ENCODE measurements around the gene SBK2.
"Not testable (repeated sequence)": the region's sequence is repeated elsewhere in the genome, so short reads cannot be mapped to it uniquely, and the experiment has no call there.

The SBK2 gene

DNA sequence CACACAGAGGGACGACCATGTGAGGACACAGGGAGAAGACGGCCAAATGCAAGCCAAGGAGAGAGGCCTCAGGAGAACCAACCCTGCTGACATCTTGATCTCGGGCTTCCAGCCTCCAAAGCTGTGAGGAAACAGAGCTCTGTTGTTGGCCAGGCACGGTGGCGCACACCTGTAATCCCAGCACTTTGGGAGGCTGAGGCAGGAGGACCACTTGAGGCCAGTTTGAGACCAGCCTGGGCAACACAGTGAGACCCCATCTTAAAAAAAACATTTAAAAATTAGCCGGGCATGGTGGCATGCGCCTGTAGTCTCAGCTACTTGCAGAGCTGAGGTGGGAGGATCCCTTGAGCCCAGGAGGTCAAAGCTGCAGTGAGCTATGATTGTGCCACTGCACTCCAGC, 2.7 kb downstream of the SBK2 start:
- DNase-seq, result not testable (repeated sequence)

DNA sequence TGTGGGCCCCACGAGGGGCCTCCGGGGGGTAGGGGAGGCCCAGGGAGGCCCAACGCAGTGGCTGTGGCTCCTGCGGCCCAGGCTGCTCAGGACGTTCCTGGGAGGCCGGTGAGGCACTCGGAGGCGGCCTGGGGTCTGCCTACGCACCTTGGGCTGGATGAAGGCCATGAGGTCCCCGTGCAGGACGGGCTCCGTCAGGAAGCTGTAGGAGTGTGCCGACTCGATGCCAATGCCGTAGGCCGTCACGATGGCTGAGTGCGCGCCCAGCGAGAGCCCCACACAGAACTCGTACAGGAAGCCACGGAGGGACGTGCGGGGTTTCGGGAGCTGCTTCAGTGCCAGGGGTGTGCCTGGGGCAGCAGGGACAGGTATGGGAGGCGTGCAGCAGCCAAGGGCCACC, 5.9 kb downstream of the SBK2 start:
- DNase-seq, result no peak

DNA sequence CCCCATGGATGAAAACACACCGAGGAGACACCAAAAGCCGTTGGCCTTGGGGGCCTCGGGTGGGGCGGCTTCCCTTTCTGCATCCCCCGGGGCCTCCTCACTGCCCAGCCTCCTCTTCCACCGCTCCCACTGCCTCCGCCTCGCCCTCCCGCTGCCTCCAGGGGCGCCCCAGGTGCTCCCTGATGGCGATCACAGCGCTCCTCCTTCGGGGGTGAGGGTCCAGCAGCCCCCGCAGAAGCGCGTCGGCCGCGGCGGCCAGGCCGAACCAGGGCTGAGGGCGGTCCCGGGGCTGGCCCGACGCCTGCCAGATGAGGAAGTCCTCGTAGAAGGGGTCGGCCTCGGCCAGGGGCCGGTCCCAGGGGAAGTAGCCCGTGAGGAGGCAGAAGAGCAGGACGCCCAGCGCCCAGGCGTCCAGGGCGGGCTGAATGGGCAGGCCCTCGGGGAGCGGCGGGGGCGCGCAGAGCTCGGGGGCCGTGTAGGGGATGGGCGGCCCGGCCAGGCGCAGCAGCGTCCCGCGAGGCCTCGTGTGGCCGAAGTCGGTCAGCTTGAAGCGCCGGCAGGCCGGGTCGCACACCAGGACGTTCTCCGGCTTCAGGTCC, 7.2 kb downstream of the SBK2 start:
- DNase-seq, result no peak

DNA sequence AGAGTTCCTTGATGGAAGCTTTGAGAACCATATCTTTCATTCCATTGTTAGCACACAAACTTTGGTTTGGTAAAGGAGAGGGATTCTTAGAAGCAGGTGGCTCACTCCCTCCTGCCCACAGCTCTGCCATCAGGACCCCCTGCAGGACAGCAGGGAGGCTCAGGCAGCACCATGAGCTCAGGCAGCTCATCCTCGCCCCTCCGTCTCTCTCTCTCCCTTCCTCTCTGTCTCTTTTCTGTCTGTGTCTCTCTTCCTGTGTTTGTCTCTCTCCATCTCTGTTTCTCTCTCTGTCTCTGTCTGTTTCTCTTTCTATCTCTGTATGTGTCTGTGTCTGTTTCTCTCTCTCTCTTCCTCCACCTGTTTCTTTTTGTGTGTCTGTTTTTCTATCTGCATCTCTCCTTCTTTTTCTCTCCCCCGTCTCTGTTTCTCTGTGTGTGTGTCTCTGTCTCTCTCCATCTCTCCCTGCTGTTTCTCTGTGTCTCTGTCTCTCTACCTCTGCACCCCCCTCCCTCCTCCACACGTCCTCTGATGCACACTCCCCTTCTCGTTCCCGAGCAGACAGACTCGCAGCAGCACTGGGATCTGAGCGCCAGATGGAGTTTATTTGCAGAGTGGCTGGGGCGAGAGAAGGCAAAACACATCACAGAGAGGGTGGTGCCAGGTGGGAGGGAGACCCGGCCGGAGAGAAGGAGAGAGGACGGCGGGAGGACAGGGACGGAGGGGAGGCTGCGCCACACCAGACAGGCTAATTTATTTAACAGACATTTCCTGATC, 8.7 kb downstream of the SBK2 start:
- DNase-seq, result no peak

DNA sequence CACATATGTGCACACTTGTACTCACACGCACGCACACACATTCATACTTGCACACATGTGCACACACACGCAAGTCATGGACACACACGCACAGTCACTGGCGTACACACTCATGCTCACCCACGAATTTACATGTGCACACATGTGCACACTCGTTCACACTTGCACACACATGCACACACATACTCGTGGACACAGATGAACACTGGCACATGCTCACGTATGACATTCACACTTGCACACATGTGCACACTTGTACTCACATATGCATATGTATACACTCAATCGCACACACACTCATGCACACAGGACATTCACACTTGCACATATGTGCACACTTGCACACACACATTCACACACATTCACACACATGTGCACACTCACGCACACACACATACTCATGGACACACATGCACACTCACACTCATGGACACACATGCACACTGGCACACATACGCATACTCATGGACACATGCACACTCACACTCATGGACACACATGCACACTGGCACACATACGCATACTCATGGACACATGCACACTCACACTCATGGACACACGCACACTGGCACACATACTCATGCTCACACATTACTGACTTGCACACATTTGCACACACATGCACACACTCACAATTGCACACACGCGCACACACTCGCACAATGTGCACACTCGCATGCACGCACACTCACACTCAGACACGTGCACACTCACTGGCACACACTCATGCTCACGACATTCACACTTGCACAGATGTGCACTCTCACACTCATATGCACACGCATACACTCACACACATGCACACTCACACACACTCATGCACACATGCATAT, 9.5 kb downstream of the SBK2 start:
- no peak for DNase-seq

DNA sequence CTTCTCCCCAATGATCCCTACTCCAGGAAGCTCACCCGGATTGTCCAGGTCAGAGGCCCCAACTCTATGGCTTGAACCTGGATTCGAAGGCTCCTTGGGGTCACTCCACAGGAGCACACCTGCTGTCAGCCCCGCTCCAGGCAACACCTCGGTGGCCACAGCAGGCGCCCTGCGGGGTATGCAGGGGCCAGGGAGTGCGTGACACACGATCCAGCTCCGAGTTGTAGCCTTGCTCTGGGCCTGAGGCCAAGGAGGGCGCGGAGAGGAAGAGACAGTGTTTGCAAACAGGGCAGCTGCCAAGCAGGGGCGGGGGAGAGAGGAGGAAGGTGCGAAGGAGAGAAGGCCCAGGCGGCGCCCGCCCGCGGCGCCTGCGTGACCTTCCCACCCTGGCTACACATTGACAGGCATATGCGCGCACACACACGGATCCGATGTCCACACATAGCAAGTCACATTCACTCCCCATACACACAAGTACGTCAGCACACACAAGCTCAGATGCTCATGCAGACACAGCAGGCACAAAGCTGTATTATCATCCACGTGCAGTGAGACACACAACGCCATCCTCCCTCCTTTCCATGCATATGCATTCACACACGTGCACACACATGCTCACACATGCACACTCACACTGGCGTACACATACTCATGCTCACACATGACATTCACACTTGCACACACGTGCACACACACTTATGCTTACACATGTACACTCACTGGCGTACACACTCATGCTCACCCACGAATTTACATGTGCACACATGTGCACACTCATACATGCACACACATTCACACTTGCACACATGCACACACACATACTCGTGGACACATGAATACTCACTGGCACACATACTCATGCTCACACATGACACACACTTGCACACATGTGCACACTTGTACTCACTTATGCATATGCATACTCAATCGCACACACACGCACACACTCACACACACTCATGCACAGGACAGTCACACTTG, 10.4 kb downstream of the SBK2 start:
- no peak for DNase-seq

DNA sequence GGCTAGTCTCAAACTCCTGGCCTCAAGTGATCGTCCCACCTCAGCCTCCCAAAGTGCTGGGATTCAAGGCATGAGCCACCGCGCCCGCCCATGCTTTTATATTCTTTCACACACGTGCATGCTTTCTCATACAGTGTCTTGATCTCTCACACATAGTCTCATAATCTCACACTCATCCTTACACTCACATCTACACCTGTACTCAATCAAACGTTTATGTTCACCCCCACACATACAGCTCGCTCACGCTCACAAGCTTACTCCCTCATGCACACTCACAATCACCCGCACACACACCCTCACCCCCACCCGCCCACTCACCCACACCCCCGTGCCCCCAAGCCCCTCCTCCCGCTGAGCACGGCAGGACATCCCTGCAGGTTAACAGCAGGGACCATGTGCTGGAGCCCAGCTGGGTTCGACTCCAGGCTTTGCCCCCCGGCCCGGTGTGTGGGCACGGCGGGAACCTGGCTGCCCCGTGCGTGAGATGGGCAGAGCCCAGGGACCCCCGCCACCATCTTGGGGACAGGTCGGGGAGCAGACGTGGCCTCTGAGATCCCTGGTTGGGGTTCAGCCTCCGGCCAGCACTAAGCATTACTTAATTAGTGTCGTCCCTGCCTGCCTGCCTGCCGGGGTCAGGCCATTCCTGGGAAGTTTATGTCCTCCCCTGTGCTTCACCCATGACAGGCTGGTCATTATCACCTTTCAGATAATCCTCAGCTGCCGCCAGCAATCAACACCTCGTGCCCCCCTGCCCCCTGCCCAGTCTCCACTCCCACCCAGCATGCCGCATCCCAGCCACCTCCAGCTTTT, 11.4 kb downstream of the SBK2 start:
- DNase-seq, result no peak

DNA sequence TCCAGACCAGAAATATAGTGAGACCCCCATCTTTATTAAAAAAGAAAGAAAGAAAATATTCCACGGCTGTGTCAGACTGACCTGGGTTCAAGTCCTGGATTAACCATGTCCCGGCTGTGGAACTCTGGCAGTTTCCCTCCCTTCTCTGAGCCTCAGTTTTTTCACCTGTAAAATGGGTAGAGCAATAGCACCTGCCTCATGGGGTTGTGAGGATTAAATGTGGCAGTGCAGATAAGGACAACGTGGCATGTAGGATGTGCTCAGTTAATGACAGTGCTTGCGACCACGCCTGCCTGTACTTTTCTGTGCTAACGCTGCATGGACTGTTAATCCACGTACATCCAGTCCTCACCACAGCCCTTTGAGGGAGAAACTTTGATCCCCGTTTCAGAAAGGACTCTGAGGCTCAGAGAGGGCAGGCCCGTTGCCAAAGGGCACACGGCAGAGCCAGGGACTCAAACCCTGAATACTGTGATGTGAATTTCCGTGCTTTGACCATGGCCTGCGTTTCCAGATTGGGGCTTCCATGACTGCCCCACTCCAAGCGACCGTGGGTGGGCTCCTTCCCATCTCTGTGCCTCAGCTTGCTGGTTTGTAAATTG, 16.1 kb downstream of the SBK2 start:
- no peak for DNase-seq

DNA sequence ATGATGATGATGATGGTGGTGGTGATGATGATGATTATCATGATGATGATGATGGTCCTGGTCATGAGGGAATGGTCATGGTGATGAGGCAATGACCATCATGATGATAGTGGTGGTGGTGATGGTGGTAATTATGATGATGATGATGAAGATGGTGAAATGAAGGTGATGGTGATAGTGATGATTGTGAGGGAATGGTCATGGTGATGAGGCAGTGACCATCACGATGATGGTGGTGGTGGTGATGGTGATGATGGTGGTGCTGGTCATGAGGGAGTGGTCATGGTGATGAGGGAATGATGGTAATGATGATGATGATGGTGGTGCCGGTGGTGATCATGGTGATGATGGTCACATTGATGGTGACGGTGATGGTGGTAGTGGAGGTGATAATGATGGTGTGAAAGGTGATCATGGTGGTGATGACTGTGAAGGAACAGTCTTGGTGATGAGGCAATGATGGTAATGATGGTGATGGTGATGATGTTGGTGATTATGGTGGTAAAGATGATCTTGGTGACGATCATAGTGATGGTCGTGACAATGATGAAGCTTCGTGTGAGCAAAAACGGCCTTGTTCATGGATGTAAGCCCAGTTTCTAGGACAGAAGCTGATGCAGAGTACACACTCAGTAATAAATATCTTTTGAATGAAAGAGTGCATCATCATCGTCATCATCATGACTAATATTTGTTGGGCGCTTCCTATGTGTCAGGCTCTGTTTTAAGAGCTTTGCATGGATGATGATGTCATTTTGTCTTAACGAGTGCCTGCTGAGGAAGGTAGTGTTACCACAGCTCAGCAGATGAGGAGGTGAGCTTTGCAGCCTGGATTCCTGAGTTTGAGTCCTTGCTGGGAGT, 17.3 kb downstream of the SBK2 start:
- DNase-seq, result no peak

DNA sequence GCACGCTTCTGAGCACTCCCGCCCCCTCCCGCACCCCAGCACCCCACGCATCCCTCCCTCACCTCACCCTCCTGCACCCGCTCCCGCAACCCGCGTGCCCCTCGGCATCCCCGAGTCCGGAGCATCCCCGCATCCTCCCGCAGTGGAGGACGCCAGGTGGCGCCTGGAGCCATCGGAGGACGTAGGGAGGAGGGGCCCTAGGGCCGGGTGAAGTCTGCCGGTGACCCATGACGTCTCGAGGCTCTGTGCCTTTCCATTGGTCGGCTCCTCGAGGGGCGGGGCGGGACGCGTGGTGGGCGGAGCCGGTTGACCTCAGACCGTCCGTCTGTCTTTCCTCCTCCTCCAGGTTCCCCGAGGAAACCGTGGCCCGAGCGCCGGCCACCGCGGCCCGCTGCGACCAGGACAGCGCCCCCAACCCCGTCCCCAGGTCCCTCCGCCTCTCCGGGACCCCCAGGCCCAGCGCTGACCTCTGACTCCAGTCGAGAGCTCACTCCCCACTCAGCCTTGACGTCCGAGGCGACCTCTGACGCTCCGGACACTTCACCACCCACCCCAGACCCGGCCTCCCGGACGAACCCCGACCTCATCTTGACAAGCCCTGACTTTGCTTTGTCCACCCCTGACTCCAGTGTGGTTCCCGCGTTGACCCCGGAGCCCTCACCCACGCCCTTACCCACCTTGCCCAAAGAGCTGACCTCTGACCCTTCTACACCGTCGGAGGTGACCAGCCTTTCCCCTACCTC, 19.9 kb downstream of the SBK2 start:
- DNase-seq, result peak; percentile 87

DNA sequence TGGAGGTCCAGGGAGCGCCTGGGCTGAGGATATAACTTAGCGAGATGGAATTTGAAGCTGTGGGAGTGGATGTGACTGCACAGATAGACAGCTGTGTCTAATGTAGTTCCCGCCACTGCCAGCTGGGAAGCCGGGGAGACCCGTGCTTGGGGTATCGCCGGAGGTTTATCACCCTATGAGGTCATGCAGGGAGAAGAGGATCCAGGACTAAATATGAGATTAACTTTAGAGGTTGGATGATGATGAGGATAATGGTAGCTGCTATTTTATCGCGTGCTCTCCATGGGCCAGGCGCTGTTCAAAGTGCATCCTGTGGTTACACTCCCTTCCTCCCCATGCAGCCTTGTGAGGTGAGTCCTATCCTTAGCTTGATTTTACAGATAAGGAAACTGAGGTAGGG, 28.8 kb downstream of the SBK2 start:
- DNase-seq, result no peak

DNA sequence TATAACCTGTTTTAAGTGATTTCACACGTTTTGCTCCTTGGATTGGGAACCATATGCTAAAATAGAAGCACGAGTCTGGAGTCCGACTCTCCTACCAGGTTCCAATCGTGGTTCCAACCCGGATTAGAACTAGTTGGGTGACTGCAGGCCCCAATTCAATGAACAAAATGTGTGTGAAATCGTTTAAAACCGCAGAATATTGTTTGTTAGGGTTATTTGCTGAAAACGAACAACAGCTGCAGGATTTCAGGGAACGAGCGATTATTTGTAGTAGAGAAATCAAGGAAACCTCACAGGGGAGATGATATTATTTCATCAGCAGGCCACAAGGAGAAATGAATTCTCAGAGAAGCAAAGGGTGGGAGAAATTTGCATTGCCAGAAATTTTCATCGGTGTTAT, 32.0 kb downstream of the SBK2 start:
- no peak for DNase-seq

DNA sequence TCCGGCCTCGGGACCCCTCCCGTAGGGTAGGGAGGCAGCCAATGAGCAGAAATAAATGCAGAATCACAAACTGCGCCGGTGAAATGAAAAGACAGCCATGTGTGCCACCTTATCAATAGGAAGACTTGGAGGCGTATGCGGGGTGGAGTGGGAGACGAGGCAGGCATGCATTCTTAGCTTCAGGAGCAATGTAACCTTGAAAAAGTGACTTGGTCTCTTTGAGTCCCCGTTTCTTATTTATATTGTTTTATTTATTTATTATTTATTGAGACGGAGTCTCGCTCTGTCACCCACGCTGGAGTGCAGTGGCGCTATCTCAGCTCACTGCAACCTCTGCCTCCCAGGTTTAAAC, 32.7 kb downstream of the SBK2 start:
- no peak for DNase-seq

DNA sequence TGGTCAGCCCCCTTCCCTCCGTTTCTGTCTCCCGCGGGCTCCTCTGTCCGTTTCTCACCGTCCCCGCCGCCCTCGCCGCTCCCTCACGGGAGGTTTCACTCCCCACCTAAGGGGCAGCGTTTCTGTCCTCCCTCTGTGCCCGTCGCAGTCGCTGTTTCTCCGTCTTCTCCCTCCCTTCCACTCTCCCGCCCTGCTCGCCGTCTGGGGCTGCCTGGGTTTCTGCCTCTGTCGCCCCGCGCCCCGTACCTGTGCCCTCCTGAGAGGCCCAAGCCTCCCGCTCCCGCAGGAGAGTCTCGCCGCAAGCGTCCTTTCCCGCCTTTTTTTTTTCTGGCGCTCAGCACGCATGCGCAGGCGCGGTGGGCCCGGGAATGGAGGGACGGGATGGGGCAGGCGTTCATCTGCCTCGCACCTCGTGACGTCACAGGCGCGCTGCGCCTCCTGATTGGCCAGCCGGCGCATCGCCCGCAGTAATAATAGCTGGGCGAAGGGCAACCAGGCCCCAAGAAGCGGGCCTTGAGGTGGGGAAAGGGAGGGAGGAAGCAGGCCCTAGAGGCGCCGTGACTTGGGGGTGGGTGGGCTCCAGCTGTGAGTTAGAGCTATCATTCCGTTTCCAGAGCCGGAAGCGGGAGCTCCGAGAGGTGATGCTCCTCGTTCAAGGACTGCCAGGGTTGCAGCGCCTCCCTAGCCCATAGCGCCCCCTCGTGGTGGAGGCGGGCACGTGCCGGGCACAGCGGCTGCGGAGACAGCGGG, 33.3 kb downstream of the SBK2 start:
- peak; percentile 90 for DNase-seq

DNA sequence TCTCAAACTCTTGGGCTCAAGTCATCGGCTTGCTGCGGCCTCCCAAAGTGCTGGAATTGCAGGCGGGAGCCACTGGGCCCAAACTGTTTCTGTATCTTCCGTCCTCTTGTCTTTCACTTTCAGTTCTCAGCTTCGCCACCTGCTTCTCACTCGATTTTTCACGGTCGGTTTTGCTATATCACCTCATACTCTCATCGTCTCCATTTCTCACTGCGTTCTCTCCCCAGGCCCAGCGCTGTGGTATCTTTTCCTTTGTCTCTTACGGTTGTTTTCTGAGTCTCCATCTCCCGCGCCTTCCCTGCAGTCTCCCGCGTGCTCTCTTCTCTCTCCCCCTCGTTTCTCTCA, 33.8 kb downstream of the SBK2 start:
- DNase-seq, result no peak

DNA sequence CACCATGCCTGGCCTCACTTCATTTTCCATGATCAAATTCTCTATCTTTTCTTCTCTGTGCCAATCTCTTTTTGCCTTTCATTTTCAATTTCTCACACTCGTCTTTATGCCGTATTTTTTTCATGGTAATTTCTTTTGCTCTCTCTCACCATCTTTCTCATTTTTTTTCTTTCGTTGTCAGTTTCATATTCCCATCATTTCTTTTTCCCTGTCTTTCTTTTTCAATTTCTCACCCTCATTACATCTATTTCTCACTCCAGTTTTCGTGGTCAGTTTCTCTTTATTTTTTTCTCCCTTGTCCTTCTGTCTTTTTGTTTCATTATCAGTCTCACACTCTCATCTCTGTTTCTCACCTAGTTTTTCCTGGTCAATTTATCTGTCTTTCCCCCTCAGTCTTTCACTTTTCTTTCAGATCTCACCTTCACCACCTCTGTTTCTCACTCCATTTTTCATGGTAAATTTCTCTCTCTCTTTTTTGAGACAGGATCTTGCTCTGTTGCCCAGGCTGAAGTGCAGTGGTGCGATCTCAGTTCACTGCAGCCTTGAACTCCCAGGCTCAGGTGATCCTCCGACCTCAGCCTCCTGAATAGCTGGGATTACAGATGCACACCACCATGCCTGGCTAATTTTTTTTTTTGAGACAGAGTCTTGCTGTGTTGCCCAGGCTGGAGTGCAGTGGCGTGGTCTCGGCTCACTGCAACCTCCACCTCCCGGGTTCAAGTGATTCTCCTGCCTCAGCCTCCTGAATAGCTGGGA, 34.6 kb downstream of the SBK2 start:
- DNase-seq, result no peak

DNA sequence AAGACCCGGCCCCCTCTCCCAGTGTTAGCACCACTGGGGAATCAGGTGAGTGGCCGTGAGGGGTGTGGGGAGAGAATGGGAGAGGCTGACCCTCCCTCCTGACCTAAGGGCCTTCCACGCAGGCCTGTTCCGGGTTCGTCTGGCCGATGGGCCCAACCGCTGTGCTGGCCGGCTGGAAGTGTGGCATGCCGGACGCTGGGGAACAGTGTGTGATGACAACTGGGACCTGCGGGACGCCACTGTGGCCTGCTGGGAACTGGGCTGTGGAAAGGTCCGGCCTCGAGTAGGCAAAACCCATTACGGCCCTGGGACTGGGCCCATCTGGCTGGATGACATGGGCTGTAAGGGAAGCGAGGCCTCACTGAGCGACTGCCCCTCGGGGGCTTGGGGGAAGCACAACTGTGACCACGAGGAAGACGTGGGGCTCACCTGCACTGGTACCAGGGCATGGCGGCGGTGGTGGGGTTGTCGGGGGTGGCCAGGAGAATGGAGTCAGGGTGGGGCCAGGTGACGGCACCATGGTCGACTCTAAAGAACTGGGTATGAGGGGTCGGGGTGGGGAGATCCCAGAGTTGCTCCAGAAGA, 36.5 kb downstream of the SBK2 start:
- no peak for DNase-seq

DNA sequence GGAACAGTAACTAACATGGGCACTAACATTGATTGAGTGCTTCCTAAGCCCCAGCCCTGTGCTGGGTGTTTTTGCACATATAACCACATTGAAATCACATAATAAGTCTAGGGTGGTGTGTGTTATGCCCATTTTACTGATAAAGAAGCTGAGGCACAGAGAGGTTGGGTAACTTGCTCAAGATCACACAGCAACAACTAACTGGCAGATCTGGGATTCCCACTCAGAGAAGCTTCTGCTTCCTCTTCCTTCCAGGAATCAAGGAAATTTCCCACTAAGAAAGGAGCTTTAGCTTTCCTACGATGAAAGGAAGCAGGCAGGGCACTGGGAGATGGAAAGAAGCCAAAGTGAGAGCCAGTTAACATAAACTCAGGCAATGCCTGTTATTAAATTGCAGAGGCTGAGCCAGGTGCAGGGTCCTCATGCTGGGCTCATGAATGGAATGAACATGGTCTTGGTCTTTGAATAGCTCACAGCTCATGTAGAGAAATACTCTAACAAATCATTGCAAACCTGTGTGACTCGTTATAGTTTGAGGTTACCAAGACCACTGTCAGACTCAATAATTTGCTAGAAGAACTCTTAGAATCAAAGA, 38.6 kb downstream of the SBK2 start:
- DNase-seq, result no peak

Measured in activated CD4-positive, alpha-beta T cell treated with anti-CD3 and anti-CD28 coated beads for 1 hour (primary cell).